ENCODE data around the gene SETD2.

DNA sequence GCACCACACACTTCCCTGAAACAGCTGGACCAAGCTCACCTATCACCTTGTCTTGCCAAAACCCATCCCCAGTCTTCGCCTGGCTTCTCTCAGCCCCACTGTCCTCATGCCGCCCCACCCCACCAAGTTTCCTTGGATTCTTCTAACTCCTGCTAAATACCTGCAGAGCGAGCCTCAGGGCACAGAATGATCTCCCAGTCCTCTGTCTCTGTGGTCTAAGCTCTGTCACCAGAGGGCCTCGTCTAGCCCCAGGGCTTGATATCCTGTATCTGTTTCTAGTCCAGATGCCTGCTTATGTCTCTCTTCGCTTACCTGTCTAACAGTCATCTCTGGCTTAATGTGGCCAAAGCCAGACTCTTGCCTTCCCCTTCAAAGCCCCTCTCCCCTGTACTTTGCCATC lies 197.1 kb downstream of the SETD2 start:
- no peak for TF ChIP-seq EZH2 (IDR thresholded peaks at IDR 0.05; ENCODE audit: low read depth, unreplicated experiment)
- TF ChIP-seq, protein P1, sequence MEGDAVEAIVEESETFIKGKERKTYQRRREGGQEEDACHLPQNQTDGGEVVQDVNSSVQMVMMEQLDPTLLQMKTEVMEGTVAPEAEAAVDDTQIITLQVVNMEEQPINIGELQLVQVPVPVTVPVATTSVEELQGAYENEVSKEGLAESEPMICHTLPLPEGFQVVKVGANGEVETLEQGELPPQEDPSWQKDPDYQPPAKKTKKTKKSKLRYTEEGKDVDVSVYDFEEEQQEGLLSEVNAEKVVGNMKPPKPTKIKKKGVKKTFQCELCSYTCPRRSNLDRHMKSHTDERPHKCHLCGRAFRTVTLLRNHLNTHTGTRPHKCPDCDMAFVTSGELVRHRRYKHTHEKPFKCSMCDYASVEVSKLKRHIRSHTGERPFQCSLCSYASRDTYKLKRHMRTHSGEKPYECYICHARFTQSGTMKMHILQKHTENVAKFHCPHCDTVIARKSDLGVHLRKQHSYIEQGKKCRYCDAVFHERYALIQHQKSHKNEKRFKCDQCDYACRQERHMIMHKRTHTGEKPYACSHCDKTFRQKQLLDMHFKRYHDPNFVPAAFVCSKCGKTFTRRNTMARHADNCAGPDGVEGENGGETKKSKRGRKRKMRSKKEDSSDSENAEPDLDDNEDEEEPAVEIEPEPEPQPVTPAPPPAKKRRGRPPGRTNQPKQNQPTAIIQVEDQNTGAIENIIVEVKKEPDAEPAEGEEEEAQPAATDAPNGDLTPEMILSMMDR (conservative IDR thresholded peaks at IDR 0.05; ENCODE audit: low read depth in 2 of 2), result peak in 1 of 2 experiments; percentile 36; a peak in 1 of 4 replicates
- TF ChIP-seq, protein P2, sequence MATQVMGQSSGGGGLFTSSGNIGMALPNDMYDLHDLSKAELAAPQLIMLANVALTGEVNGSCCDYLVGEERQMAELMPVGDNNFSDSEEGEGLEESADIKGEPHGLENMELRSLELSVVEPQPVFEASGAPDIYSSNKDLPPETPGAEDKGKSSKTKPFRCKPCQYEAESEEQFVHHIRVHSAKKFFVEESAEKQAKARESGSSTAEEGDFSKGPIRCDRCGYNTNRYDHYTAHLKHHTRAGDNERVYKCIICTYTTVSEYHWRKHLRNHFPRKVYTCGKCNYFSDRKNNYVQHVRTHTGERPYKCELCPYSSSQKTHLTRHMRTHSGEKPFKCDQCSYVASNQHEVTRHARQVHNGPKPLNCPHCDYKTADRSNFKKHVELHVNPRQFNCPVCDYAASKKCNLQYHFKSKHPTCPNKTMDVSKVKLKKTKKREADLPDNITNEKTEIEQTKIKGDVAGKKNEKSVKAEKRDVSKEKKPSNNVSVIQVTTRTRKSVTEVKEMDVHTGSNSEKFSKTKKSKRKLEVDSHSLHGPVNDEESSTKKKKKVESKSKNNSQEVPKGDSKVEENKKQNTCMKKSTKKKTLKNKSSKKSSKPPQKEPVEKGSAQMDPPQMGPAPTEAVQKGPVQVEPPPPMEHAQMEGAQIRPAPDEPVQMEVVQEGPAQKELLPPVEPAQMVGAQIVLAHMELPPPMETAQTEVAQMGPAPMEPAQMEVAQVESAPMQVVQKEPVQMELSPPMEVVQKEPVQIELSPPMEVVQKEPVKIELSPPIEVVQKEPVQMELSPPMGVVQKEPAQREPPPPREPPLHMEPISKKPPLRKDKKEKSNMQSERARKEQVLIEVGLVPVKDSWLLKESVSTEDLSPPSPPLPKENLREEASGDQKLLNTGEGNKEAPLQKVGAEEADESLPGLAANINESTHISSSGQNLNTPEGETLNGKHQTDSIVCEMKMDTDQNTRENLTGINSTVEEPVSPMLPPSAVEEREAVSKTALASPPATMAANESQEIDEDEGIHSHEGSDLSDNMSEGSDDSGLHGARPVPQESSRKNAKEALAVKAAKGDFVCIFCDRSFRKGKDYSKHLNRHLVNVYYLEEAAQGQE (IDR thresholded peaks at IDR 0.05; ENCODE audit: unreplicated experiment), result no peak
- TF ChIP-seq NANOG (IDR thresholded peaks at IDR 0.05; ENCODE audit: borderline replicate concordance), result no peak
- no peak for TF ChIP-seq CREB1 (CRISPR knock-in tag; IDR thresholded peaks at IDR 0.05; ENCODE audit: low read depth)
- TF ChIP-seq POLR2AphosphoS5 (IDR thresholded peaks at IDR 0.05; ENCODE audit: low read depth), result no peak
- TF ChIP-seq, protein P3, sequence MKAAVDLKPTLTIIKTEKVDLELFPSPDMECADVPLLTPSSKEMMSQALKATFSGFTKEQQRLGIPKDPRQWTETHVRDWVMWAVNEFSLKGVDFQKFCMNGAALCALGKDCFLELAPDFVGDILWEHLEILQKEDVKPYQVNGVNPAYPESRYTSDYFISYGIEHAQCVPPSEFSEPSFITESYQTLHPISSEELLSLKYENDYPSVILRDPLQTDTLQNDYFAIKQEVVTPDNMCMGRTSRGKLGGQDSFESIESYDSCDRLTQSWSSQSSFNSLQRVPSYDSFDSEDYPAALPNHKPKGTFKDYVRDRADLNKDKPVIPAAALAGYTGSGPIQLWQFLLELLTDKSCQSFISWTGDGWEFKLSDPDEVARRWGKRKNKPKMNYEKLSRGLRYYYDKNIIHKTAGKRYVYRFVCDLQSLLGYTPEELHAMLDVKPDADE (IDR thresholded peaks at IDR 0.05), result no peak
- no peak for TF ChIP-seq ZNF114 (CRISPR knock-in tag; IDR thresholded peaks at IDR 0.05)
- TF ChIP-seq EZH2phosphoT487 (IDR thresholded peaks at IDR 0.05; ENCODE audit: unreplicated experiment), result no peak

Measured in GM23338 (cell line).